Lung (tissue), 16 donors: Measurements from ENCODE around the gene PRPF38B. TPM values are rescaled to one million over a fixed set of nuclear protein-coding genes. Genes with fewer than 3 reads are reported as not detected.

Source experiments
- ATAC-seq: fragments of 200-7000 bp; cut with Tn5 transposase; one replicate; pipeline ENCODE4 v1.9.1; 2020; ENCODE audit warnings: moderate number of reproducible peaks; ENCODE audit not compliant: insufficient read depth, low FRiP score
- DNase-seq, 3 donors: peaks; one replicate each; pipeline ENCODE4 v3.0.0-alpha.2; 2013 to 2017
- H3K27ac ChIP-seq, 2 donors: one replicate each; pipeline ENCODE4 v1.5.1; 2013; ENCODE audit warnings: mild to moderate bottlenecking in 2 of 2, moderate library complexity in 2 of 2, control low read depth in 1 of 2, inconsistent platforms in 1 of 2, low read depth in 1 of 2, low read length in 1 of 2
- H3K27me3 ChIP-seq, 3 donors: one replicate each; pipeline ENCODE4 v1.5.1; 2013; ENCODE audit warnings: low read length in 2 of 3; ENCODE audit not compliant: control insufficient read depth in 3 of 3, insufficient read depth in 3 of 3
- H3K36me3 ChIP-seq, 4 donors: one replicate each; pipeline ENCODE4 v1.5.1; 2013; ENCODE audit warnings: low read length in 4 of 4, mild to moderate bottlenecking in 1 of 4, moderate library complexity in 1 of 4; ENCODE audit not compliant: control insufficient read depth in 4 of 4, insufficient read depth in 4 of 4
- H3K4me1 ChIP-seq, 5 donors: one replicate each; pipeline ENCODE4 v1.5.1; 2013; ENCODE audit warnings: low read length in 5 of 5, mild to moderate bottlenecking in 2 of 5, moderate library complexity in 1 of 5; ENCODE audit not compliant: control insufficient read depth in 5 of 5, insufficient read depth in 5 of 5
- H3K4me3 ChIP-seq: one replicate; pipeline ENCODE4 v1.5.1; 2013; ENCODE audit warnings: mild to moderate bottlenecking, control low read depth, moderate library complexity
- H3K9ac ChIP-seq, 2 donors: one replicate each; pipeline ENCODE4 v1.5.1; 2013; ENCODE audit warnings: low read length in 2 of 2, control low read depth in 1 of 2; ENCODE audit not compliant: insufficient read depth in 1 of 2
- H3K9me3 ChIP-seq, 4 donors: one replicate each; pipeline ENCODE4 v1.5.1; 2013; ENCODE audit warnings: low read length in 3 of 4, mild to moderate bottlenecking in 1 of 4, moderate library complexity in 1 of 4; ENCODE audit not compliant: control insufficient read depth in 4 of 4, insufficient read depth in 3 of 4
- WGBS, 2 donors: extraction: QIAGEN DNeasy Blood & Tissue Kit; methylation state at CpG; one replicate each; pipeline ENCODE4 v1.1.7; 2013; 5-methylcytosine and 5-hydroxymethylcytosine counted together
- long read RNA-seq, 5 donors: transcript quantifications; one replicate each; lab custom pipeline, GENCODE V29; 2026
- polyA plus RNA-seq, 2 donors: library from polyadenylated mRNA; stranded (reverse); fragments of 200-250 nt; gene quantifications; one replicate each; pipeline ENCODE4 v1.2.1, GENCODE V29; 2013
- total RNA-seq, 2 donors: library from RNA; depleted of rRNA in 1 of 2; stranded (reverse); fragments of >200 nt in 1 of 2; gene quantifications; one replicate each; pipeline ENCODE4 v1.2.1, GENCODE V29; 2014 to 2021
- TF ChIP-seq, protein P1 (sequence below): IDR thresholded peaks from 2 replicates; pipeline ENCODE4 v1.5.1; 2012; ENCODE audit warnings: mild to moderate bottlenecking; ENCODE audit errors: control extremely low read depth, extremely low read depth
- donor health status: control.
- donor health status: control.
- donor health status: Bipolar disorder and iron deficiency.
- donor health status: healthy.
- donor health status: DM: yes; HTN: yes; CAD: no.

The PRPF38B gene, protein sequence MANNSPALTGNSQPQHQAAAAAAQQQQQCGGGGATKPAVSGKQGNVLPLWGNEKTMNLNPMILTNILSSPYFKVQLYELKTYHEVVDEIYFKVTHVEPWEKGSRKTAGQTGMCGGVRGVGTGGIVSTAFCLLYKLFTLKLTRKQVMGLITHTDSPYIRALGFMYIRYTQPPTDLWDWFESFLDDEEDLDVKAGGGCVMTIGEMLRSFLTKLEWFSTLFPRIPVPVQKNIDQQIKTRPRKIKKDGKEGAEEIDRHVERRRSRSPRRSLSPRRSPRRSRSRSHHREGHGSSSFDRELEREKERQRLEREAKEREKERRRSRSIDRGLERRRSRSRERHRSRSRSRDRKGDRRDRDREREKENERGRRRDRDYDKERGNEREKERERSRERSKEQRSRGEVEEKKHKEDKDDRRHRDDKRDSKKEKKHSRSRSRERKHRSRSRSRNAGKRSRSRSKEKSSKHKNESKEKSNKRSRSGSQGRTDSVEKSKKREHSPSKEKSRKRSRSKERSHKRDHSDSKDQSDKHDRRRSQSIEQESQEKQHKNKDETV
- total RNA-seq, result 10 to 100 TPM; 27.5 to 32.1 TPM
- 10 to 100 TPM; 26.8 to 38.3 TPM for polyA plus RNA-seq
- long read RNA-seq, donor 1, transcript PRPF38B-203 (6 exons, 3,693 nt), result major isoform, 16 of 37 reads
- long read RNA-seq, donor 1, transcript PRPF38B-205 (2 exons, 1,352 nt), result minor isoform, 15 of 37 reads
- long read RNA-seq, donor 1, partial matches to known transcripts, result 5 of 37 reads
- long read RNA-seq, donor 1, other reads (novel, unspliced or antisense), result 0 of 37 reads
- long read RNA-seq, donor 2, transcript PRPF38B-205 (2 exons, 1,352 nt), result major isoform, 16 of 21 reads
- long read RNA-seq, donor 2, partial matches to known transcripts, result 0 of 21 reads
- long read RNA-seq, donor 2, other reads (novel, unspliced or antisense), result 0 of 21 reads
- long read RNA-seq, donor 3, transcript PRPF38B-203 (6 exons, 3,693 nt), result major isoform, 13 of 20 reads
- long read RNA-seq, donor 3, transcript PRPF38B-205 (2 exons, 1,352 nt), result minor isoform, 7 of 20 reads
- long read RNA-seq, donor 3, partial matches to known transcripts, result 0 of 20 reads
- long read RNA-seq, donor 3, other reads (novel, unspliced or antisense), result 0 of 20 reads
- long read RNA-seq, donor 4, transcript PRPF38B-205 (2 exons, 1,352 nt), result major isoform, 15 of 23 reads
- long read RNA-seq, donor 4, transcript PRPF38B-203 (6 exons, 3,693 nt), result minor isoform, 8 of 23 reads
- long read RNA-seq, donor 4, partial matches to known transcripts, result 0 of 23 reads
- long read RNA-seq, donor 4, other reads (novel, unspliced or antisense), result 0 of 23 reads
- long read RNA-seq, donor 5, transcript PRPF38B-205 (2 exons, 1,352 nt), result major isoform, 34 of 62 reads
- long read RNA-seq, donor 5, transcript PRPF38B-203 (6 exons, 3,693 nt), result minor isoform, 22 of 62 reads
- long read RNA-seq, donor 5, partial matches to known transcripts, result 5 of 62 reads
- long read RNA-seq, donor 5, other reads (novel, unspliced or antisense), result 0 of 62 reads

GRCh38 chr1:108691942-108692723 is at the start of gene PRPF38B:
Gene PRPF38B, plus strand, starts transcription at chr1:108692310. Its CDS starts 282 bp downstream, at chr1:108692592.
- peak; percentile 97 for ATAC-seq
- DNase-seq, result peak; percentile 97
- peak within 1 kb of the TSS; percentile 93 to 95 for H3K9ac ChIP-seq
- 0% methylated on average over 56 to 59 of the region's 59 CpGs for WGBS, 2 donors
- H3K4me1 ChIP-seq, result peaks cover 1 to 28% (median 4%) of the 10 kb centered on the region in 5 donors
- peak within 1 kb of the TSS; percentile 95 to 99 for H3K27ac ChIP-seq
- TF ChIP-seq, protein P1, sequence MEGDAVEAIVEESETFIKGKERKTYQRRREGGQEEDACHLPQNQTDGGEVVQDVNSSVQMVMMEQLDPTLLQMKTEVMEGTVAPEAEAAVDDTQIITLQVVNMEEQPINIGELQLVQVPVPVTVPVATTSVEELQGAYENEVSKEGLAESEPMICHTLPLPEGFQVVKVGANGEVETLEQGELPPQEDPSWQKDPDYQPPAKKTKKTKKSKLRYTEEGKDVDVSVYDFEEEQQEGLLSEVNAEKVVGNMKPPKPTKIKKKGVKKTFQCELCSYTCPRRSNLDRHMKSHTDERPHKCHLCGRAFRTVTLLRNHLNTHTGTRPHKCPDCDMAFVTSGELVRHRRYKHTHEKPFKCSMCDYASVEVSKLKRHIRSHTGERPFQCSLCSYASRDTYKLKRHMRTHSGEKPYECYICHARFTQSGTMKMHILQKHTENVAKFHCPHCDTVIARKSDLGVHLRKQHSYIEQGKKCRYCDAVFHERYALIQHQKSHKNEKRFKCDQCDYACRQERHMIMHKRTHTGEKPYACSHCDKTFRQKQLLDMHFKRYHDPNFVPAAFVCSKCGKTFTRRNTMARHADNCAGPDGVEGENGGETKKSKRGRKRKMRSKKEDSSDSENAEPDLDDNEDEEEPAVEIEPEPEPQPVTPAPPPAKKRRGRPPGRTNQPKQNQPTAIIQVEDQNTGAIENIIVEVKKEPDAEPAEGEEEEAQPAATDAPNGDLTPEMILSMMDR, result no peak
- peak within 1 kb of the TSS; percentile 90 for H3K4me3 ChIP-seq
- H3K36me3 ChIP-seq, result peaks cover 0 to 10% (median 6%) of the 10 kb centered on the region in 4 donors
- H3K9me3 ChIP-seq, result no peaks in the 10 kb centered on the region
- no peaks in the 10 kb centered on the region for H3K27me3 ChIP-seq

GRCh38 chr1:108643492-108644335 is 48.4 kb upstream of the PRPF38B start:
- DNase-seq, result peak; percentile 56 to 88 (median 79)
- H3K36me3 ChIP-seq, result peaks cover 0 to 4% (median 0%) of the 10 kb centered on the region in 4 donors
- 11 to 24% methylated on average over 3 of the region's 3 CpGs for WGBS, 2 donors
- H3K27me3 ChIP-seq, result no peaks in the 10 kb centered on the region
- TF ChIP-seq, protein P1, result peak; percentile 63
- H3K4me3 ChIP-seq, result no peak overlapping the region
- no peaks in the 10 kb centered on the region for H3K9me3 ChIP-seq
- H3K27ac ChIP-seq, result no peak overlapping the region
- H3K9ac ChIP-seq, result no peak overlapping the region
- no peak for ATAC-seq
- peaks cover 0 to 19% (median 5%) of the 10 kb centered on the region in 5 donors for H3K4me1 ChIP-seq
